WTC11 (cell line): ENCODE measurements around the gene SLIT1. TPM values are rescaled to one million over a fixed set of nuclear protein-coding genes. Genes with fewer than 3 reads are reported as not detected.

Experiments
- ATAC-seq: fragments of 200-7000 bp; cut with Tn5 transposase; 2 replicates; pipeline ENCODE4 v1.10.0; 2021; ENCODE audit warnings: mild to moderate bottlenecking, moderate library complexity
- CTCF ChIA-PET: fragments of 300-600 bp; sonication (Branson Sonifier 250); formaldehyde crosslinking; loops from one replicate; lab custom pipeline; 2021; ENCODE audit warnings: antibody characterized with exemption; lab: Charles Lee
- POLR2A ChIA-PET: fragments of 350-600 bp; sonication (Branson Sonifier 250); formaldehyde crosslinking; loops from one replicate; lab custom pipeline; 2021; ENCODE audit warnings: antibody characterized with exemption; lab: Charles Lee
- DNase-seq: peaks from one replicate; pipeline ENCODE4 v3.0.0; 2021; ENCODE audit warnings: low spot score
- H3K27ac Mint-ChIP-seq: 2 replicates; pipeline ENCODE4 v1.8.0; 2021; ENCODE audit warnings: mixed read lengths
- H3K27me3 Mint-ChIP-seq: 2 replicates; pipeline ENCODE4 v1.8.0; 2021; ENCODE audit warnings: low read depth, mild to moderate bottlenecking, moderate library complexity, mixed read lengths
- H3K36me3 Mint-ChIP-seq: 2 replicates; pipeline ENCODE4 v1.8.0; 2021; ENCODE audit warnings: mixed read lengths
- H3K4me1 Mint-ChIP-seq: 2 replicates; pipeline ENCODE4 v1.8.0; 2022; ENCODE audit warnings: mixed read lengths
- H3K4me3 Mint-ChIP-seq: 2 replicates; pipeline ENCODE4 v1.8.0; 2021; ENCODE audit warnings: mild to moderate bottlenecking, moderate library complexity, mixed read lengths
- H3K9me3 Mint-ChIP-seq: 2 replicates; pipeline ENCODE4 v1.8.0; 2021; ENCODE audit warnings: mixed read lengths
- ELF4 ChIP-seq: sonication (generic); formaldehyde crosslinking; IDR thresholded peaks from 2 replicates; pipeline ENCODE4 v1.8.1; 2022; ENCODE audit warnings: low read depth, mild to moderate bottlenecking, moderate library complexity, missing genetic modification reagents
- ETV6 ChIP-seq: sonication (generic); formaldehyde crosslinking; IDR thresholded peaks from 2 replicates; pipeline ENCODE4 v1.8.1; 2022; ENCODE audit warnings: mild to moderate bottlenecking, missing genetic modification reagents
- GABPB1 ChIP-seq: sonication (generic); formaldehyde crosslinking; IDR thresholded peaks from 2 replicates; pipeline ENCODE4 v1.8.1; 2023; ENCODE audit warnings: mild to moderate bottlenecking, missing genetic modification reagents
- GTF2I ChIP-seq: fragments of 250-450 bp; sonication (Bioruptor Pico); conservative IDR thresholded peaks from 2 replicates; pipeline ENCODE4 v1.4.0; 2021; ENCODE audit warnings: mild to moderate bottlenecking
- JUN ChIP-seq: sonication (generic); formaldehyde crosslinking; IDR thresholded peaks from 2 replicates; pipeline ENCODE4 v1.8.0; 2023; ENCODE audit warnings: mild to moderate bottlenecking, missing genetic modification reagents
- MYBL2 ChIP-seq: sonication (generic); formaldehyde crosslinking; IDR thresholded peaks from 2 replicates; pipeline ENCODE4 v1.8.1; 2023; ENCODE audit warnings: mild to moderate bottlenecking, moderate library complexity, missing genetic modification reagents
- NFATC4 ChIP-seq: fragments of 250-450 bp; sonication (Bioruptor Pico); IDR thresholded peaks from 2 replicates; pipeline ENCODE4 v1.9.0; 2021; ENCODE audit warnings: mild to moderate bottlenecking
- NR1H2 ChIP-seq: sonication (generic); formaldehyde crosslinking; IDR thresholded peaks from 2 replicates; pipeline ENCODE4 v1.9.0; 2021; ENCODE audit warnings: mild to moderate bottlenecking, moderate library complexity, missing genetic modification reagents
- NR3C1 ChIP-seq: sonication (generic); formaldehyde crosslinking; conservative IDR thresholded peaks from 2 replicates; pipeline ENCODE4 v1.8.1; 2023; ENCODE audit warnings: low read depth, mild to moderate bottlenecking, missing genetic modification reagents
- SMAD3 ChIP-seq: sonication (generic); formaldehyde crosslinking; IDR thresholded peaks from 2 replicates; pipeline ENCODE4 v1.8.0; 2022; ENCODE audit warnings: missing genetic modification reagents, mild to moderate bottlenecking, borderline replicate concordance
- SOX15 ChIP-seq: fragments of 250-450 bp; sonication (Bioruptor Pico); IDR thresholded peaks from 2 replicates; pipeline ENCODE4 v1.9.0; 2021; ENCODE audit warnings: mild to moderate bottlenecking
- ZNF219 ChIP-seq: sonication (generic); formaldehyde crosslinking; IDR thresholded peaks from 2 replicates; pipeline ENCODE4 v1.8.0; 2023; ENCODE audit warnings: missing genetic modification reagents, mild to moderate bottlenecking, borderline replicate concordance
- ZNF423 ChIP-seq: fragments of 250-450 bp; sonication (Bioruptor Pico); IDR thresholded peaks from 2 replicates; pipeline ENCODE4 v2.1.2; 2022; ENCODE audit warnings: mild to moderate bottlenecking, moderate library complexity
- total RNA-seq: library from RNA; stranded (reverse); gene quantifications from 3 replicates; pipeline ENCODE4 v1.2.3, GENCODE V29; 2021
- TF ChIP-seq, protein P1 (sequence below): sonication (generic); formaldehyde crosslinking; conservative IDR thresholded peaks from 2 replicates; pipeline ENCODE4 v1.8.1; 2023; ENCODE audit warnings: mild to moderate bottlenecking, low read depth, missing genetic modification reagents, moderate library complexity
- TF ChIP-seq, protein P2 (sequence below): sonication (generic); formaldehyde crosslinking; IDR thresholded peaks from 2 replicates; pipeline ENCODE4 v1.8.1; 2023; ENCODE audit warnings: mild to moderate bottlenecking, missing genetic modification reagents
- TF ChIP-seq, protein P3 (sequence below): sonication (generic); formaldehyde crosslinking; IDR thresholded peaks from 2 replicates; pipeline ENCODE4 v1.8.1; 2023; ENCODE audit warnings: mild to moderate bottlenecking, missing genetic modification reagents, moderate library complexity
- TF ChIP-seq, protein P4 (sequence below): fragments of 250-450 bp; sonication (Bioruptor Pico); conservative IDR thresholded peaks from 2 replicates; pipeline ENCODE4 v1.9.0; 2021; ENCODE audit warnings: mild to moderate bottlenecking
- TF ChIP-seq, protein P5 (sequence below): fragments of 250-450 bp; sonication (Bioruptor Pico); IDR thresholded peaks from 2 replicates; pipeline ENCODE4 v1.8.0; 2021; ENCODE audit warnings: mild to moderate bottlenecking
- TF ChIP-seq, protein P6 (sequence below): sonication (generic); formaldehyde crosslinking; IDR thresholded peaks from 2 replicates; pipeline ENCODE4 v1.8.1; 2022; ENCODE audit warnings: mild to moderate bottlenecking, moderate library complexity, missing genetic modification reagents
- TF ChIP-seq, protein P7 (sequence below): fragments of 250-450 bp; sonication (Bioruptor Pico); IDR thresholded peaks from 2 replicates; pipeline ENCODE4 v1.9.0; 2021; ENCODE audit warnings: mild to moderate bottlenecking, borderline replicate concordance

The SLIT1 gene
- total RNA-seq, 1 experiment from 2014 or later = 1.6 TPM

DNA sequence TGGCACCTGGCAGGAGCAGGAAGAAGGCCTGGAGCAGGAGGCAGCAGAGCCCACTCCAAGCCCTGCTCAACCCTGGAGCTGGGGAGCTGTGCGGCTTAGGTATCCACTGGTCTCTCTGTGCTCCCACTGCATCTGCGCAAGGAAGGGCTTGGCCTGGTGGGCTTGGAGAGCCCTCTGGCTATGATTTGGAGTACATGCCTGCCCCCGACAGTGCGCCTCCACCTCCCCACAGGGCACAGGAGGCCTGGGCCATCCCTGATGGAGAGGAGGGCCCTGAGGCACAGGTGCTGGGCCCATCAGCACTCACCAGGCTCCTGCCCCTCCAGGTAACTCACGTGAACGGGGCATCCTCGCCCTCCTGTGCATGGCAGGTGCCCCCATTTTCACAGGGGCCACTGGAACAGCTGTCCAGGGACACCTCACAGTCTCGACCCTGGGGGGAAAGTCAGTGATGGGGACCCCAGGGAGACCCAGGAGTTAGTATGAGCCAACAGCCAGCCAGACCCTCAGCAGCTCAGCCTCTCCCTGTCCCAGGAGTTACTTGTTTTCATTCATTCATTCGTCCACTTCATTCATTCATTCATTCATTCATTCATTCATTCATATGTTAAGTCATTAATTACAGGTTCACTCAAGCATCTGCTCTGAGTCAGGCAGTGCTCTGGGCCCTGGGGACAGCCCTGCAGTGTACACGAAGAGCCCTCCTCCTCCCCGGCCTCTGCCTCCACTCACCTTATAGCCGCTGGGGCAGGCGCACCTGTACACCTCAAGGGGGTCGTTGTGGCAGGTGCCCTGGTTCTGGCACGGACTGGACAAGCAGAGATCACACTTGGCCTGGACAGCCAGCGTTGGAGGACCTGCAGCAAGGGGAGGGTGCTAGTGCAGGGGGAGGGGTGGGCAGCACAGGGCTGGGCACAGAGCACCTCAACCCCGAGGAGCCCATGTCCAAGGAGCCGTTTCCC, 167.2 kb downstream of the SLIT1 start:
- Mint-ChIP-seq H3K4me3 (no peak overlapping the region), H3K9me3 (no peaks in the 10 kb centered on the region), H3K27me3 (no peaks in the 10 kb centered on the region), H3K27ac (no peak overlapping the region), H3K4me1 (peaks cover 11% of the 10 kb centered on the region), H3K36me3 (no peaks in the 10 kb centered on the region)
- DNase-seq = no peak
- no peak for ATAC-seq
- ChIA-PET POLR2A (no interaction called here), CTCF (interaction anchor here (0.7 kb wide), 1 partner anchor 139 kb away, joined by 3 read pairs; no protein-coding TSS in a partner anchor)
- TF ChIP-seq GTF2I (CRISPR knock-in tag) (no peak), NFATC4 (CRISPR knock-in tag) (no peak), GABPB1 (CRISPR knock-in tag) (no peak), MYBL2 (no peak), ZNF423 (CRISPR knock-in tag) (no peak), NR3C1 (no peak), ZNF219 (CRISPR knock-in tag) (no peak)
- TF ChIP-seq, protein P1, sequence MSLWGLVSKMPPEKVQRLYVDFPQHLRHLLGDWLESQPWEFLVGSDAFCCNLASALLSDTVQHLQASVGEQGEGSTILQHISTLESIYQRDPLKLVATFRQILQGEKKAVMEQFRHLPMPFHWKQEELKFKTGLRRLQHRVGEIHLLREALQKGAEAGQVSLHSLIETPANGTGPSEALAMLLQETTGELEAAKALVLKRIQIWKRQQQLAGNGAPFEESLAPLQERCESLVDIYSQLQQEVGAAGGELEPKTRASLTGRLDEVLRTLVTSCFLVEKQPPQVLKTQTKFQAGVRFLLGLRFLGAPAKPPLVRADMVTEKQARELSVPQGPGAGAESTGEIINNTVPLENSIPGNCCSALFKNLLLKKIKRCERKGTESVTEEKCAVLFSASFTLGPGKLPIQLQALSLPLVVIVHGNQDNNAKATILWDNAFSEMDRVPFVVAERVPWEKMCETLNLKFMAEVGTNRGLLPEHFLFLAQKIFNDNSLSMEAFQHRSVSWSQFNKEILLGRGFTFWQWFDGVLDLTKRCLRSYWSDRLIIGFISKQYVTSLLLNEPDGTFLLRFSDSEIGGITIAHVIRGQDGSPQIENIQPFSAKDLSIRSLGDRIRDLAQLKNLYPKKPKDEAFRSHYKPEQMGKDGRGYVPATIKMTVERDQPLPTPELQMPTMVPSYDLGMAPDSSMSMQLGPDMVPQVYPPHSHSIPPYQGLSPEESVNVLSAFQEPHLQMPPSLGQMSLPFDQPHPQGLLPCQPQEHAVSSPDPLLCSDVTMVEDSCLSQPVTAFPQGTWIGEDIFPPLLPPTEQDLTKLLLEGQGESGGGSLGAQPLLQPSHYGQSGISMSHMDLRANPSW = no peak
- TF ChIP-seq, protein P2, sequence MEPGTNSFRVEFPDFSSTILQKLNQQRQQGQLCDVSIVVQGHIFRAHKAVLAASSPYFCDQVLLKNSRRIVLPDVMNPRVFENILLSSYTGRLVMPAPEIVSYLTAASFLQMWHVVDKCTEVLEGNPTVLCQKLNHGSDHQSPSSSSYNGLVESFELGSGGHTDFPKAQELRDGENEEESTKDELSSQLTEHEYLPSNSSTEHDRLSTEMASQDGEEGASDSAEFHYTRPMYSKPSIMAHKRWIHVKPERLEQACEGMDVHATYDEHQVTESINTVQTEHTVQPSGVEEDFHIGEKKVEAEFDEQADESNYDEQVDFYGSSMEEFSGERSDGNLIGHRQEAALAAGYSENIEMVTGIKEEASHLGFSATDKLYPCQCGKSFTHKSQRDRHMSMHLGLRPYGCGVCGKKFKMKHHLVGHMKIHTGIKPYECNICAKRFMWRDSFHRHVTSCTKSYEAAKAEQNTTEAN (CRISPR knock-in tag) = no peak
- TF ChIP-seq, protein P3, sequence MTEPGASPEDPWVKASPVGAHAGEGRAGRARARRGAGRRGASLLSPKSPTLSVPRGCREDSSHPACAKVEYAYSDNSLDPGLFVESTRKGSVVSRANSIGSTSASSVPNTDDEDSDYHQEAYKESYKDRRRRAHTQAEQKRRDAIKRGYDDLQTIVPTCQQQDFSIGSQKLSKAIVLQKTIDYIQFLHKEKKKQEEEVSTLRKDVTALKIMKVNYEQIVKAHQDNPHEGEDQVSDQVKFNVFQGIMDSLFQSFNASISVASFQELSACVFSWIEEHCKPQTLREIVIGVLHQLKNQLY = no peak
- TF ChIP-seq, protein P4, sequence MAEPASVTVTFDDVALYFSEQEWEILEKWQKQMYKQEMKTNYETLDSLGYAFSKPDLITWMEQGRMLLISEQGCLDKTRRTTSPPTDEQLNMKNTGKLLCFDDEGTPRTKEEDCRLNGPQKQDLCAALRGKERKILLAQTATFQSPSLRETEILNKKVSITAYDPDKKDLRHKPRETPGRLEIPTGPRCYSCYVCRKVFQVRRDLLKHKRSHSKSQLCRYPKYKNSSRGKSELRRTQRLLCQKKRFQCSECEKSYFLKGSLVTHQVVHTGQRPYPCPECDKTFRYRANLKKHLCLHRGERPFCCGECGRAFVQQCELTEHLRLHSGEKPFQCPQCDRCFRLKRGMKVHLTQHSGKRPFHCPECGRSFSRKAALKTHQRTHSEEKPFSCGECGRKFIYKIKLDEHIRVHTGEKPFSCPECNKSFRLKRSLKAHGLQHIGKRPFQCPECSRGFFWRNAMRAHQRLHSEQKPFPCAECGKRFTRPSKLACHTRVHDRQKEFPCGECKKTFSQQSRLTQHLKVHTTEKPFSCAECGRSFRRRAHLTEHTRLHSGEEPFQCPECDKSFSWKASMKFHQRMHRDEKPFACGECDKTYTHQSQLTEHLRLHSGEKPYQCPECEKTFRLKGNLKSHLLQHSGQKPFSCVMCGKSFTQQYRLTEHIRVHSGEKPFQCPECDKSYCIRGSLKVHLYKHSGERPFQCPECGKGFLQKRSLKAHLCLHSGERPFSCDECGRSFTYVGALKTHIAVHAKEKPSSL (CRISPR knock-in tag) = no peak
- TF ChIP-seq, protein P5, sequence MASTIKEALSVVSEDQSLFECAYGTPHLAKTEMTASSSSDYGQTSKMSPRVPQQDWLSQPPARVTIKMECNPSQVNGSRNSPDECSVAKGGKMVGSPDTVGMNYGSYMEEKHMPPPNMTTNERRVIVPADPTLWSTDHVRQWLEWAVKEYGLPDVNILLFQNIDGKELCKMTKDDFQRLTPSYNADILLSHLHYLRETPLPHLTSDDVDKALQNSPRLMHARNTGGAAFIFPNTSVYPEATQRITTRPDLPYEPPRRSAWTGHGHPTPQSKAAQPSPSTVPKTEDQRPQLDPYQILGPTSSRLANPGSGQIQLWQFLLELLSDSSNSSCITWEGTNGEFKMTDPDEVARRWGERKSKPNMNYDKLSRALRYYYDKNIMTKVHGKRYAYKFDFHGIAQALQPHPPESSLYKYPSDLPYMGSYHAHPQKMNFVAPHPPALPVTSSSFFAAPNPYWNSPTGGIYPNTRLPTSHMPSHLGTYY (CRISPR knock-in tag) = no peak

DNA sequence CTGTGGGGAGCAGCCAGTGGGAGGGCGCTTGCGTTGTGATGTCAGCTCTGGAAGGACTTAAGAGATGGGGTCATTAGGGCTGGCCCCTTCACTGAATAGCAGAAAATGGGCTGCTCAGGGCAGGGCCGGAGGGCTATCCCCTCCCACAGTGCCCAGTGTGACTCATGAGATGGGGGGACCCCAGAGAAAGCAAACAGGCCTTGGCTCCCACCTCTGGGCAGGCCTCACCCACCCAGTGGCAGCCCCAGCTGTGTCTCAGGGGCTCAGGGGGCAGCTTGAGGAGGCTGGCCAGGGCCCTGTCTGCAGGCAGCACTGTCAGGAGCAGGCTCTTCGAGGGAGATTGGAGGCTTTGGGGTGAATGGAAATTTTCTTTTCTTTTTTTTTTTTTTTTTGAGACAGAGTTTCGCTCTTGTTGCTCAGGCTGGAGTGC, 168.3 kb downstream of the SLIT1 start:
- Mint-ChIP-seq H3K36me3 (no peaks in the 10 kb centered on the region), H3K4me1 (peaks cover 11% of the 10 kb centered on the region), H3K27ac (no peak overlapping the region), H3K9me3 (no peaks in the 10 kb centered on the region), H3K27me3 (no peaks in the 10 kb centered on the region), H3K4me3 (no peak overlapping the region)
- ChIA-PET POLR2A (no interaction called here), CTCF (interaction anchor here (0.7 to 1.9 kb wide), 4 partner anchors 8 to 377 kb away, joined by 3 to 16 read pairs (median 5); no protein-coding TSS in a partner anchor)
- ATAC-seq = peak; percentile 11
- no peak for DNase-seq
- no peak for TF ChIP-seq SOX15 (CRISPR knock-in tag)
- TF ChIP-seq JUN (CRISPR knock-in tag) = no peak
- TF ChIP-seq NR1H2 (CRISPR knock-in tag) = no peak
- TF ChIP-seq SMAD3 (CRISPR knock-in tag) = no peak
- TF ChIP-seq ETV6 (CRISPR knock-in tag) = no peak
- TF ChIP-seq, protein P6, sequence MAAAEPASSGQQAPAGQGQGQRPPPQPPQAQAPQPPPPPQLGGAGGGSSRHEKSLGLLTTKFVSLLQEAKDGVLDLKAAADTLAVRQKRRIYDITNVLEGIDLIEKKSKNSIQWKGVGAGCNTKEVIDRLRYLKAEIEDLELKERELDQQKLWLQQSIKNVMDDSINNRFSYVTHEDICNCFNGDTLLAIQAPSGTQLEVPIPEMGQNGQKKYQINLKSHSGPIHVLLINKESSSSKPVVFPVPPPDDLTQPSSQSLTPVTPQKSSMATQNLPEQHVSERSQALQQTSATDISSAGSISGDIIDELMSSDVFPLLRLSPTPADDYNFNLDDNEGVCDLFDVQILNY (CRISPR knock-in tag) = no peak
- no peak for TF ChIP-seq ELF4 (CRISPR knock-in tag)
- TF ChIP-seq, protein P7, sequence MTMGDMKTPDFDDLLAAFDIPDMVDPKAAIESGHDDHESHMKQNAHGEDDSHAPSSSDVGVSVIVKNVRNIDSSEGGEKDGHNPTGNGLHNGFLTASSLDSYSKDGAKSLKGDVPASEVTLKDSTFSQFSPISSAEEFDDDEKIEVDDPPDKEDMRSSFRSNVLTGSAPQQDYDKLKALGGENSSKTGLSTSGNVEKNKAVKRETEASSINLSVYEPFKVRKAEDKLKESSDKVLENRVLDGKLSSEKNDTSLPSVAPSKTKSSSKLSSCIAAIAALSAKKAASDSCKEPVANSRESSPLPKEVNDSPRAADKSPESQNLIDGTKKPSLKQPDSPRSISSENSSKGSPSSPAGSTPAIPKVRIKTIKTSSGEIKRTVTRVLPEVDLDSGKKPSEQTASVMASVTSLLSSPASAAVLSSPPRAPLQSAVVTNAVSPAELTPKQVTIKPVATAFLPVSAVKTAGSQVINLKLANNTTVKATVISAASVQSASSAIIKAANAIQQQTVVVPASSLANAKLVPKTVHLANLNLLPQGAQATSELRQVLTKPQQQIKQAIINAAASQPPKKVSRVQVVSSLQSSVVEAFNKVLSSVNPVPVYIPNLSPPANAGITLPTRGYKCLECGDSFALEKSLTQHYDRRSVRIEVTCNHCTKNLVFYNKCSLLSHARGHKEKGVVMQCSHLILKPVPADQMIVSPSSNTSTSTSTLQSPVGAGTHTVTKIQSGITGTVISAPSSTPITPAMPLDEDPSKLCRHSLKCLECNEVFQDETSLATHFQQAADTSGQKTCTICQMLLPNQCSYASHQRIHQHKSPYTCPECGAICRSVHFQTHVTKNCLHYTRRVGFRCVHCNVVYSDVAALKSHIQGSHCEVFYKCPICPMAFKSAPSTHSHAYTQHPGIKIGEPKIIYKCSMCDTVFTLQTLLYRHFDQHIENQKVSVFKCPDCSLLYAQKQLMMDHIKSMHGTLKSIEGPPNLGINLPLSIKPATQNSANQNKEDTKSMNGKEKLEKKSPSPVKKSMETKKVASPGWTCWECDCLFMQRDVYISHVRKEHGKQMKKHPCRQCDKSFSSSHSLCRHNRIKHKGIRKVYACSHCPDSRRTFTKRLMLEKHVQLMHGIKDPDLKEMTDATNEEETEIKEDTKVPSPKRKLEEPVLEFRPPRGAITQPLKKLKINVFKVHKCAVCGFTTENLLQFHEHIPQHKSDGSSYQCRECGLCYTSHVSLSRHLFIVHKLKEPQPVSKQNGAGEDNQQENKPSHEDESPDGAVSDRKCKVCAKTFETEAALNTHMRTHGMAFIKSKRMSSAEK (CRISPR knock-in tag) = no peak
